Measurements from ENCODE around the gene VWA3B. TPM values are rescaled to one million over a fixed set of nuclear protein-coding genes. Genes with fewer than 3 reads are reported as not detected.

The VWA3B gene
- total RNA-seq, 4 donors from 2014 or later: 0.30 to 6.1 (median 2.5) TPM; not detected in 1

- Histone ChIP-seq H3K36me3 (no peaks in the 10 kb centered on the region), H3K27ac (no peak overlapping the region), H3K4me3 (no peak overlapping the region), H3K27me3 (no peaks in the 10 kb centered on the region), H3K9me3 (peaks cover 0 to 27% (median 3%) of the 10 kb centered on the region in 4 donors), H3K4me1 (no peaks in the 10 kb centered on the region)
- TF ChIP-seq POLR2A (IDR thresholded peaks at IDR 0.05): no peak
- TF ChIP-seq EP300 (IDR thresholded peaks at IDR 0.05): no peak
- no peak for TF ChIP-seq CTCF (IDR thresholded peaks at IDR 0.05)
- DNase-seq (ENCODE audit: low spot score in 2 of 2): no peak
Observed at GRCh38 chr2:98102878-98103277, 15.9 kb downstream of the VWA3B start.

GRCh38 chr2:98108110-98108509 lies 21.1 kb downstream of the VWA3B start:
- Histone ChIP-seq H3K4me1 (no peaks in the 10 kb centered on the region), H3K27me3 (no peaks in the 10 kb centered on the region), H3K27ac (no peak overlapping the region), H3K36me3 (no peaks in the 10 kb centered on the region), H3K9me3 (peaks cover 0 to 18% (median 4%) of the 10 kb centered on the region in 4 donors), H3K4me3 (no peak overlapping the region)
- no peak for DNase-seq (ENCODE audit: low spot score in 2 of 2)
- TF ChIP-seq EP300 (IDR thresholded peaks at IDR 0.05) (no peak), POLR2A (IDR thresholded peaks at IDR 0.05) (no peak), CTCF (IDR thresholded peaks at IDR 0.05) (no peak)
- WGBS, 2 donors: 65 to 67% methylated on average over 2 of the region's 2 CpGs

GRCh38 chr2:98110741-98111140 lies 23.8 kb downstream of the VWA3B start:
- no peaks in the 10 kb centered on the region for H3K36me3 ChIP-seq
- 79 to 80% methylated on average over 2 of the region's 2 CpGs for WGBS, 2 donors

GRCh38 chr2:98114643-98115330 lies 27.8 kb downstream of the VWA3B start:
- Histone ChIP-seq H3K27ac (no peak overlapping the region), H3K4me3 (no peak overlapping the region), H3K27me3 (no peaks in the 10 kb centered on the region), H3K36me3 (no peaks in the 10 kb centered on the region), H3K9me3 (peaks cover 0 to 15% (median 3%) of the 10 kb centered on the region in 4 donors), H3K4me1 (no peaks in the 10 kb centered on the region)
- TF ChIP-seq EP300 (IDR thresholded peaks at IDR 0.05): no peak
- TF ChIP-seq CTCF (IDR thresholded peaks at IDR 0.05): no peak
- TF ChIP-seq POLR2A (IDR thresholded peaks at IDR 0.05): no peak
- 78 to 87% methylated on average over 6 of the region's 6 CpGs for WGBS, 2 donors
- no peak for DNase-seq (ENCODE audit: low spot score in 2 of 2)

More at GRCh38 chr2:98110741-98111140, 23.8 kb downstream of the VWA3B start:
- H3K27ac ChIP-seq: no peak overlapping the region
- peaks cover 0 to 18% (median 3%) of the 10 kb centered on the region in 4 donors for H3K9me3 ChIP-seq
- TF ChIP-seq CTCF (IDR thresholded peaks at IDR 0.05) (no peak), EP300 (IDR thresholded peaks at IDR 0.05) (no peak), POLR2A (IDR thresholded peaks at IDR 0.05) (no peak)
- no peak overlapping the region for H3K4me3 ChIP-seq
- H3K27me3 ChIP-seq: no peaks in the 10 kb centered on the region
- H3K4me1 ChIP-seq: no peaks in the 10 kb centered on the region
- no peak for DNase-seq (ENCODE audit: low spot score in 2 of 2)

- H3K27me3 ChIP-seq: no peaks in the 10 kb centered on the region
- 63 to 67% methylated on average over 4 of the region's 4 CpGs for WGBS, 2 donors
Observed at GRCh38 chr2:98118161-98118560, 31.2 kb downstream of the VWA3B start.

More at GRCh38 chr2:98118161-98118560, 31.2 kb downstream of the VWA3B start:
- H3K27ac ChIP-seq: no peak overlapping the region
- no peak for DNase-seq (ENCODE audit: low spot score in 2 of 2)
- no peak overlapping the region for H3K4me3 ChIP-seq
- H3K36me3 ChIP-seq: no peaks in the 10 kb centered on the region
- H3K4me1 ChIP-seq: no peaks in the 10 kb centered on the region
- TF ChIP-seq EP300 (IDR thresholded peaks at IDR 0.05) (no peak), POLR2A (IDR thresholded peaks at IDR 0.05) (no peak), CTCF (IDR thresholded peaks at IDR 0.05) (no peak)
- peaks cover 0 to 4% (median under 1%) of the 10 kb centered on the region in 4 donors for H3K9me3 ChIP-seq

All from tibial nerve (tissue), 4 donors.